ENCODE results near the gene DNHD1.

The DNHD1 gene

DNA sequence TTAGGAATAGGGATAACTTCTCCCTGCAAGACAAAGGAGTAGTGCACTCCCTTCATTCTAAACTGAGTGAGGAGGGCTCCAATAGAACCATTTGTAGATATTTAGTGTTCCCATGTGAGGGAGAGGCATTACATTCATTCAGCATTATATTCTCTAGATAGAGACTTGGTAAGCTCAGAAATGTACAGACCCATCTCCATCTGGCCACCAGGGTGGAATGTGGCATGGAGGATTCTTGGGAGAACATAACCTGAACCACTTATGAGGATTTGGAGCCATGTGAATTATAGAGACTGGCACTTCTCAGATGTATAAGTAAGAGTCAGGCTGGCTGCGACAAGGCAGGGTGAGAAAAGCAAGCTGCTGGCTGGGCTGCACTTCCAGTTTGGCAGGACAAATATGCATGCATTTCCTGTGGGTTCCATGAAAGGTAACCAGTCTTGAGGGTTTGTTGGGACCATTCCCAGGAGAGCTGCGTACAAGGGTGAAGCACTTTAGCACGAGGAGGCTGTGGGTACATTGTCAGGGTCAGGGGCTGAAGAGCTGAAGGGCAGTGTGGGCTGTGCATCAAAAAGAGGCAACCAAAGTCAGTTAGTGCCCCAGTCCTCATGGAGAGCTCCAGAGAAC lies 97.2 kb downstream of the DNHD1 start:
- Histone ChIP-seq H3K4me1 (ENCODE audit: control insufficient read depth, insufficient read depth, low read length) (peaks cover 45% of the 10 kb centered on the region), H3K36me3 (ENCODE audit: control insufficient read depth in 2 of 2, insufficient read depth in 2 of 2, low read length in 2 of 2) (peaks cover 14 to 16% of the 10 kb centered on the region in 2 donors), H3K27ac (ENCODE audit: low read length) (peak overlapping the region; percentile 76), H3K27me3 (ENCODE audit: control insufficient read depth in 1 of 2, insufficient read depth in 2 of 2, low read length in 2 of 2) (no peaks in the 10 kb centered on the region), H3K9me3 (ENCODE audit: control insufficient read depth in 2 of 2, low read length in 2 of 2) (no peaks in the 10 kb centered on the region), H3K9ac (ENCODE audit: low read length in 2 of 2) (no peak overlapping the region), H3K4me3 (ENCODE audit: low read length in 2 of 2) (no peak overlapping the region)

DNA sequence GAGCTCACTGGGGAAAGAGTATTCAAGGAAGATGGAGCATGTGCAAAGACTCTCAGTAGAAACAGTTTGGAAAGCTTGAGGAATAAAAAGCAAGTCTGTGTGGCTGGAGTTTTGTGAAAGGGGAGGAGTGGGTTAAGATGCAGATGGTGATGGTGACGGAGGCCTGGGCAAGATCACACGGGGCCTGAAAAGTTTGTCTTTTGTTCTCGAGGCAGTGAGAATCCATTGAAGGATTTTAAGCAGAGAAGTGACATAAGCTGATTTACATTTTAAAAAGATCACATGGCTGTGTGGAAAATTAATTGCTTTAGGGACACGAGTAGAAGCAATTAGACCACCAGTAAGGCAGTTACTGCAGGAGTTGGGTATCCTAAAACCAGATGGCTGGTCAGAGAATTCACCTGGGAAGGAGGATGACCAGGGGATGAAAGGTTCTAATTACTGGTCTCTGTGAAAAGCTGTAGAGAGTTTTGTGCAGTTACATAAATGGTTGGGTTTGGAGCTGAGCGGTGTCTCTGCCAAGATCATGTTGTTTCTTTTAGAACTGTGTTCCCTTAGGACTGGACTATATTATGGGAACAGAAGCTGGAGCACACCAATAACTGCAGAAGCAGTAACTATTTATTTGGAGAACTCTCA lies 99.3 kb downstream of the DNHD1 start:
- Histone ChIP-seq H3K4me3 (ENCODE audit: low read length in 2 of 2) (peak overlapping the region in 1 of 2 donors; percentile 36), H3K9ac (ENCODE audit: low read length in 2 of 2) (peak overlapping the region; percentile 4 to 62), H3K27me3 (ENCODE audit: control insufficient read depth in 1 of 2, insufficient read depth in 2 of 2, low read length in 2 of 2) (no peaks in the 10 kb centered on the region), H3K27ac (ENCODE audit: low read length) (peak overlapping the region; percentile 85), H3K9me3 (ENCODE audit: control insufficient read depth in 2 of 2, low read length in 2 of 2) (no peaks in the 10 kb centered on the region), H3K36me3 (ENCODE audit: control insufficient read depth in 2 of 2, insufficient read depth in 2 of 2, low read length in 2 of 2) (peaks cover 35 to 37% of the 10 kb centered on the region in 2 donors), H3K4me1 (ENCODE audit: control insufficient read depth, insufficient read depth, low read length) (peaks cover 60% of the 10 kb centered on the region)

DNA sequence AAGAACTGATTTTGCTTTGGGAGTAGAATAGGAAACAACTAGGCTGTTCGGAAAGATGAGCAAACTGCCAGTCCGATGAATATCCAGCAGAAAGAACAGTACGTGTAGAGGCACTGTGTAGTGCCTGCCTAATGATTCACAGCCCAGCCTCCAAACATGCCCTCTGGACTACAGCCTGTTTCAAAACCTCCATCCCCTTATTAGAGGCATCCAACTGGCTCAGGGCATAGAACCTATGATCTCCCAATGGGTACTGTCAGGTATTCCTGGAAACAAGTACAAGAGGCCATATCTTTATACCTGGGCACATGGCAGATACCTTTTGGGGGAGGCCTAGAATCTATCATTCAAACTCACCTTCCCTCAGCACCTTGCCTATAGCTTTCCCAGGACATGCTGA lies 101.5 kb downstream of the DNHD1 start:
- Histone ChIP-seq H3K27me3 (ENCODE audit: control insufficient read depth in 1 of 2, insufficient read depth in 2 of 2, low read length in 2 of 2) (no peaks in the 10 kb centered on the region), H3K4me3 (ENCODE audit: low read length in 2 of 2) (no peak overlapping the region), H3K9ac (ENCODE audit: low read length in 2 of 2) (peak overlapping the region in 1 of 2 donors; percentile 24), H3K36me3 (ENCODE audit: control insufficient read depth in 2 of 2, insufficient read depth in 2 of 2, low read length in 2 of 2) (peaks cover 36 to 39% of the 10 kb centered on the region in 2 donors), H3K9me3 (ENCODE audit: control insufficient read depth in 2 of 2, low read length in 2 of 2) (no peaks in the 10 kb centered on the region), H3K27ac (ENCODE audit: low read length) (peak overlapping the region; percentile 85), H3K4me1 (ENCODE audit: control insufficient read depth, insufficient read depth, low read length) (peaks cover 70% of the 10 kb centered on the region)

DNA sequence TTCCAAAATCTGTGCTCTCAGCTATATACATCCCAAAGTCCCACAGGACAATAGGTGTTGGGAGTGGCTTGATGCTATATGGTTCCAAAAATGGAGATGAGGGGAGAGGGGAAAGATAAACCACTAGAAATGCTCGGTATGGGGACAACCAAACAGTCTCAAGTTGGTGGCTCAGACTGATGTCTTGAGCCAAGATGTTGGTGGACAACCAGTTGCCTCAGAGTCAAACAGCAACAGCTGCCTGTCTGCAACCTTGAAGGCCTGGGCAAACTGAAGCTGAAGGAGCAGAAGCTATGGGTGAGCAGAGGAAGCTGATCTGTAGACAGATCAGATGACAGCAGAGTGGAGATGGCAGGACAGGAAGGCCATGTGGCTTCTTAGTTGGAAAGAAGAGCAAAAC lies 102.4 kb downstream of the DNHD1 start:
- Histone ChIP-seq H3K36me3 (ENCODE audit: control insufficient read depth in 2 of 2, insufficient read depth in 2 of 2, low read length in 2 of 2) (peaks cover 36 to 38% of the 10 kb centered on the region in 2 donors), H3K27me3 (ENCODE audit: control insufficient read depth in 1 of 2, insufficient read depth in 2 of 2, low read length in 2 of 2) (no peaks in the 10 kb centered on the region), H3K9me3 (ENCODE audit: control insufficient read depth in 2 of 2, low read length in 2 of 2) (no peaks in the 10 kb centered on the region), H3K27ac (ENCODE audit: low read length) (peak overlapping the region; percentile 85), H3K4me3 (ENCODE audit: low read length in 2 of 2) (no peak overlapping the region), H3K4me1 (ENCODE audit: control insufficient read depth, insufficient read depth, low read length) (peaks cover 66% of the 10 kb centered on the region), H3K9ac (ENCODE audit: low read length in 2 of 2) (no peak overlapping the region)

DNA sequence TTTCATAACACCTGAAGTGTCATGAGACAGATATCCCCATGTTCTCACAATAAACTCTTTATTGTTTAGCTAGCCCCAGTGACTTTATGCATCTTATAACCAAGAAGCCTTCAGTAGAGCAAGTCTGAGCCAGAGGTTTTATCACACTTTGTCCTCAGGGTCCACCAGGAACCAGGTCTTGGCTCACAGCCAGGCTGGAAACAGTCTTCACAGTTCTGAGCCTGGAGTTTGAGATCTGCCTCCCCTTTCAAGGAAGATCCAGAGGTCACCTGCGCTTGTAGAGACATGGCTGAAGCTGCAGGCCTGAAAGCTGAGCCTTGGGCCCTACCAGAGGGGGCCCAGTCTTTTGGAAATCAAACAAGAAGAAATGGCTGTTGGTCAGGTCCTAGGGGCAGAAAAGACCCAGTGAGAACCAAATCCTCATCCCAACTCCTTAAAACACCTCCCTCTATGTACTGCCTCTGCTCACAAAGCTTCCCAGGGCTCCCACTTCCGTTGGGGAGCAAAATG lies 102.9 kb downstream of the DNHD1 start:
- Histone ChIP-seq H3K9me3 (ENCODE audit: control insufficient read depth in 2 of 2, low read length in 2 of 2) (no peaks in the 10 kb centered on the region), H3K27ac (ENCODE audit: low read length) (peak overlapping the region; percentile 85), H3K36me3 (ENCODE audit: control insufficient read depth in 2 of 2, insufficient read depth in 2 of 2, low read length in 2 of 2) (peaks cover 36% of the 10 kb centered on the region in 2 donors), H3K9ac (ENCODE audit: low read length in 2 of 2) (no peak overlapping the region), H3K4me1 (ENCODE audit: control insufficient read depth, insufficient read depth, low read length) (peaks cover 64% of the 10 kb centered on the region), H3K27me3 (ENCODE audit: control insufficient read depth in 1 of 2, insufficient read depth in 2 of 2, low read length in 2 of 2) (no peaks in the 10 kb centered on the region), H3K4me3 (ENCODE audit: low read length in 2 of 2) (no peak overlapping the region)

DNA sequence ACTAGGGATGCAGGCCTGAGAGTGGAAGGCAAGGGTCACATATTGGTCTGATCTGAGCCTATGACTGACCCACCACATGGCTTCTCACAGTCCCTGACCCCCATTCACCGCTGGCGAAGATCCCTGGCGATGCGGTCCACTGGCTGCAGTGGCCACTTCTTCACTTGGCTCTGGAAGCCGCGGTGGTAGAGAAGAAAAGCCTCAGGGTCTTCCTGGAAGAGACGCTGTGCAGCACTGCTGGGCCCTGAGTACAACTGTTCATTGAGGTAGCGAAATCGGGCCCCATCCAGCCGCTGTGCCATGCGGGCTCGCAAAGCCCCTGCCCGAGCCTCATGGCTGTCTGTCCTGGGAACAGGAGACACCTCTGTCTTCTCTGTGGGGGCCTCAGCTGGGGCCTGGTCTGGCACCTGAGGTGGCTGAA lies 104.0 kb downstream of the DNHD1 start:
- peaks cover 65% of the 10 kb centered on the region for H3K4me1 ChIP-seq (ENCODE audit: control insufficient read depth, insufficient read depth, low read length)
- peaks cover 36 to 38% of the 10 kb centered on the region in 2 donors for H3K36me3 ChIP-seq (ENCODE audit: control insufficient read depth in 2 of 2, insufficient read depth in 2 of 2, low read length in 2 of 2)
- H3K4me3 ChIP-seq (ENCODE audit: low read length in 2 of 2): no peak overlapping the region
- no peaks in the 10 kb centered on the region for H3K27me3 ChIP-seq (ENCODE audit: control insufficient read depth in 1 of 2, insufficient read depth in 2 of 2, low read length in 2 of 2)
- no peak overlapping the region for H3K9ac ChIP-seq (ENCODE audit: low read length in 2 of 2)
- no peaks in the 10 kb centered on the region for H3K9me3 ChIP-seq (ENCODE audit: control insufficient read depth in 2 of 2, low read length in 2 of 2)
- peak overlapping the region; percentile 37 for H3K27ac ChIP-seq (ENCODE audit: low read length)

DNA sequence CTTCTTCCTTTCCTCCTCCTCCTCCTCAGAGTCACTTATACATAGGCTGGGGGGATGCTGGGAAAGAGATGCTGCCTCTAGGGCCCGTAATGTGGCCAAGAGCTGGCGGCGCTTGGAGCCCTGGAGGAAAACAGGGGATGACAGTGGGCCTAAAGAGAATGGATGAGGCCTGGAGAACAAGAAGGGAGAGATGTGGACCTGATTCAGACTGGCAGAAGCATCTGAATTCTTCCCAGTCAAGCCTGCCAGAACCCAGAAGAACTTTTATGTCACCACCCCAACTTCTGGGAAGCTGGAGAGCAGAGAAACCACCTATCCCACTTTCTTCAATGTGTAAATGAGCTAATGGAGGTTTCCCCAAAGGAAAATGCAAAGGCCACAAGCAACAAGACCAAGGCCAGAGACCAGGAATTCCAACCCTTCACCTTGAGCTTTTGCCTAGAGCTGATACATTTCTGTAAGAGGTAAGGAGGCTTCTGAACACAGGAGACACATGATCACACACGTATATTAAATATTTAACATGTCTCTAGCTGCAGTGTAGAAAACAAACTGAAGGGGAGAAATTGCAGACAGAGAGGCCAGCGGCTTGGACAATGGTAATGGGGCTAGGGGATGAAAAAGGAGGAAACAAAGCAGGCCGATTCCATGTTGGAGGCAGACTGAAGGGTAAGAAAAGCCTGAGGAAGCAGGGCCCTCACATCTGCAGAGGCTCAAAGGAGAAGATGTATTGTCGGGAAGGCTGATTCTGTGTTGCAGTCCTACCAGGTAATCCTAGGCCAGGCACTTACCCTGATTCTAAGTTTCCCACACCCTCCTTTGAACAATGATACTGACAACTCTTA lies 105.2 kb downstream of the DNHD1 start:
- peak overlapping the region; percentile 84 to 100 for H3K4me3 ChIP-seq (ENCODE audit: low read length in 2 of 2)
- H3K9me3 ChIP-seq (ENCODE audit: control insufficient read depth in 2 of 2, low read length in 2 of 2): no peaks in the 10 kb centered on the region
- H3K36me3 ChIP-seq (ENCODE audit: control insufficient read depth in 2 of 2, insufficient read depth in 2 of 2, low read length in 2 of 2): peaks cover 36 to 38% of the 10 kb centered on the region in 2 donors
- peak overlapping the region; percentile 98 for H3K9ac ChIP-seq (ENCODE audit: low read length in 2 of 2)
- H3K4me1 ChIP-seq (ENCODE audit: control insufficient read depth, insufficient read depth, low read length): peaks cover 61% of the 10 kb centered on the region
- no peaks in the 10 kb centered on the region for H3K27me3 ChIP-seq (ENCODE audit: control insufficient read depth in 1 of 2, insufficient read depth in 2 of 2, low read length in 2 of 2)
- H3K27ac ChIP-seq (ENCODE audit: low read length): peak overlapping the region; percentile 100

DNA sequence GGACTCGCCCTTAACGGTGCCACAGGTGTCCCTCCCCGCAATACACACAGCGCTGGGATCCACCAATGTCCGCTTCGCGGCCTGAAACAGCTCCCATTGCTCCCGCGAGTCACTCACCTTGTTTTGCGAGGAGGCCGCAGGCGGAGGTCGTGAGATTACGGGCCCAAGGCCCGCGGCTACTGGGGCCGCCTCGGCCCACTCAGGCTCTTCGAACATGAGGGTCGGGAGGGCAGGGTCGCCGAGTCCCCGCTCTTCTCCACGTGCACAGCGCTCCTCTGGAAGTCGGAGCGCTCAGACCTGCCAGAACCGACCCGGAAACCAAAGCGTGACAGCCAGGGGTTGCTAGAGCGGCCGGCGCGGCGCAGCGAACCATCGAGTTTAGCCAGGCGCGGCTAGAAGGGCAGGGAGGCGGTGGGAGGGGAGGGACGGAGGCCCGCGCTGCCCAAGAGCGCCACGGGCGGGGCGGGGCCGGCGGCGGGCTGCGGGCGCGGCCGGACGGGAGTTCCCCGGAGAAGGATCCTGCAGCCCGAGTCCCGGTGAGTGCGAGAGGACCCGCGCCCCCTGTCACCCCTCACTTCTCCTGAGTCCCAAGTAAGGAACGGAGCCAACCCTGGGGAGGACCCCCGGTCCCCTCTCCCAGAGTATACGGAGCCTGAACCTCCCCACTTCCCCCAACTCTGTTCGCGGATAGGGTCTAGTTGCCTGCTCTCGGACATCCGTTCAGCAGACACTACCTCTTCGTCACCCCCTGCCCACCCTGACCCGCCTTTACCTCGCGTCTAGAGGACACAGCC lies 106.4 kb downstream of the DNHD1 start, which contains the start of the genes ILK and RRP8:
TSS of gene ILK (plus strand) at position 488 of the 794 bp plus-strand sequence. CDS start 498 bp downstream, outside the sequence.
TSS of gene RRP8 (minus strand) at position 330 of the 794 bp plus-strand sequence. CDS start at position 216, 114 bp downstream.
- Histone ChIP-seq H3K9me3 (ENCODE audit: control insufficient read depth in 2 of 2, low read length in 2 of 2) (no peaks in the 10 kb centered on the region), H3K4me3 (ENCODE audit: low read length in 2 of 2) (peak within 1 kb of the TSS; percentile 84 to 100), H3K27me3 (ENCODE audit: control insufficient read depth in 1 of 2, insufficient read depth in 2 of 2, low read length in 2 of 2) (no peaks in the 10 kb centered on the region), H3K27ac (ENCODE audit: low read length) (peak within 1 kb of the TSS; percentile 100), H3K36me3 (ENCODE audit: control insufficient read depth in 2 of 2, insufficient read depth in 2 of 2, low read length in 2 of 2) (peaks cover 43 to 44% of the 10 kb centered on the region in 2 donors), H3K9ac (ENCODE audit: low read length in 2 of 2) (peak within 1 kb of the TSS; percentile 98 to 100), H3K4me1 (ENCODE audit: control insufficient read depth, insufficient read depth, low read length) (peaks cover 63% of the 10 kb centered on the region)

DNA sequence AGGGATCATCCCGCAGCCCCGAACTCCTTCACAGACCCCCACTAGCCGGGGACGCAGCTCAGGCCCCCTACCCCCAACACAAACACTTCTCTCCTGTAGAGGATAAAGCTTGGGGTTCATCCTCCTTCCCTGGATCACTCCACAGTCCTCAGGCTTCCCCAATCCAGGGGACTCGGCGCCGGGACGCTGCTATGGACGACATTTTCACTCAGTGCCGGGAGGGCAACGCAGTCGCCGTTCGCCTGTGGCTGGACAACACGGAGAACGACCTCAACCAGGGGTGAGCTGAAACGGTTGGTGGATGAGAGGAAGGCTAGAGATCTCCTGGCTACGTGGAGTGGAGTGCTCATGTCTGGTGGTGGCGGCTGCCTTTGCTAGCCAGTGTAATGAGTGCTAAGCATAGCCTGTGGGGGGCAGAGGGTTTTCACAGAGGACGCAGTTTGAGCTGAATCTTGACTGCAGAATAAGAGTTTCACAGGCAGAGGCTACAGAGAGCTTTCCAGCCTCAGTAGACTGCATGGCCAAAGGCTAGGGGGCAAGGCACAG lies 107.1 kb downstream of the DNHD1 start:
- Histone ChIP-seq H3K27me3 (ENCODE audit: control insufficient read depth in 1 of 2, insufficient read depth in 2 of 2, low read length in 2 of 2) (no peaks in the 10 kb centered on the region), H3K4me1 (ENCODE audit: control insufficient read depth, insufficient read depth, low read length) (peaks cover 63% of the 10 kb centered on the region), H3K9me3 (ENCODE audit: control insufficient read depth in 2 of 2, low read length in 2 of 2) (no peaks in the 10 kb centered on the region), H3K9ac (ENCODE audit: low read length in 2 of 2) (peak overlapping the region; percentile 98 to 100), H3K27ac (ENCODE audit: low read length) (peak overlapping the region; percentile 100), H3K4me3 (ENCODE audit: low read length in 2 of 2) (peak overlapping the region; percentile 77 to 100), H3K36me3 (ENCODE audit: control insufficient read depth in 2 of 2, insufficient read depth in 2 of 2, low read length in 2 of 2) (peaks cover 45% of the 10 kb centered on the region in 2 donors)

Data from stomach smooth muscle (tissue), 2 donors.